ENCODE data around the gene SKOR2. TPM values are rescaled to one million over a fixed set of nuclear protein-coding genes. Genes with fewer than 3 reads are reported as not detected.

The SKOR2 gene
- total RNA-seq, 2 donors from 2014 or later = not detected

DNA sequence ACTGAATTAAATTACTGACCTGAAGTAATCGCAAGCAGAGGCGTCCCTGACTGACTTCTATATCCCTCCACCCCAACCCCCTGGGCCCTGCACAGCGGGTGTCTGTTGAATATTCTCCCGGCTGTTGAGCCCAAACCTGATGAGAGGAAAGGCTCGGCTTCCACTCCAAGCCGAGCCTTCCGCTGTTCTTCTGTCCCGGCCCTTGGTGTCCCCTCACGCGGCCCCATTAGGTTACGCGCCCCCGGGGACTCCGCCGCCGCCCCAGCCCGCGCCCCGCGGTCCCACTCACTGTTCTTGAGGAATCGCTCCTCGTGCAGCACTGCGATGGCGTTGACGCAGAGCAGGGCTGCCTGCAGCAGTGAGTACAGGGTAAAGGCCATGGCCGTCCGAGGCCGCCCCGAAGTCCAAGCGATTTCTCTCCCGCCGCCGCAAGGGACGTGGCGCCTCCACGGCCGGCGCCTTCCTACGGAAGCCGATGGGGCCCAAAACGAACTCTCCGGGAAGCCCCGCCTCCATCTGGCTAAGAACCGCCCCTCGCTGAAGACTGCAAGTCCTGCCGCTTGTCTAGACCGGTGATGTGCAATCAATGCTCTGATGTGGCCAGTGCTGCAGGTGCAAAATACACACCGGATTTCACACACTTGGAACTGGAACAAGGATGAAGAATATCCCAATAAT is 75.4 kb downstream of the SKOR2 start, which contains the start of gene IER3IP1:
Gene IER3IP1 (minus strand): TSS at position 467 of the 678 bp plus-strand sequence. CDS start 87 bp downstream, at position 380.
- Histone ChIP-seq H3K4me1 (peaks cover 17% of the 10 kb centered on the region), H3K27ac (peak within 1 kb of the TSS; percentile 45 to 86 (median 78)), H3K4me3 (peak within 1 kb of the TSS; percentile 40 to 75), H3K9me3 (no peaks in the 10 kb centered on the region), H3K27me3 (no peaks in the 10 kb centered on the region), H3K36me3 (replicated peaks in 1 of 2; ENCODE audit: insufficient read depth in 1 of 2, low read depth in 2 of 2) (no peaks in the 10 kb centered on the region)
- 0 to 1% methylated on average over 11 to 48 of the region's 48 CpGs for WGBS, 2 donors
- DNase-seq = peak; percentile 89 to 92 (median 92)
- peak; percentile 94 for ATAC-seq
- intact Hi-C loops (cut with DNase I) = no loop called here
- TF ChIP-seq POLR2A (IDR thresholded peaks at IDR 0.05) = peak; percentile 20 to 76 (median 69)
- TF ChIP-seq, protein P1, sequence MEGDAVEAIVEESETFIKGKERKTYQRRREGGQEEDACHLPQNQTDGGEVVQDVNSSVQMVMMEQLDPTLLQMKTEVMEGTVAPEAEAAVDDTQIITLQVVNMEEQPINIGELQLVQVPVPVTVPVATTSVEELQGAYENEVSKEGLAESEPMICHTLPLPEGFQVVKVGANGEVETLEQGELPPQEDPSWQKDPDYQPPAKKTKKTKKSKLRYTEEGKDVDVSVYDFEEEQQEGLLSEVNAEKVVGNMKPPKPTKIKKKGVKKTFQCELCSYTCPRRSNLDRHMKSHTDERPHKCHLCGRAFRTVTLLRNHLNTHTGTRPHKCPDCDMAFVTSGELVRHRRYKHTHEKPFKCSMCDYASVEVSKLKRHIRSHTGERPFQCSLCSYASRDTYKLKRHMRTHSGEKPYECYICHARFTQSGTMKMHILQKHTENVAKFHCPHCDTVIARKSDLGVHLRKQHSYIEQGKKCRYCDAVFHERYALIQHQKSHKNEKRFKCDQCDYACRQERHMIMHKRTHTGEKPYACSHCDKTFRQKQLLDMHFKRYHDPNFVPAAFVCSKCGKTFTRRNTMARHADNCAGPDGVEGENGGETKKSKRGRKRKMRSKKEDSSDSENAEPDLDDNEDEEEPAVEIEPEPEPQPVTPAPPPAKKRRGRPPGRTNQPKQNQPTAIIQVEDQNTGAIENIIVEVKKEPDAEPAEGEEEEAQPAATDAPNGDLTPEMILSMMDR (IDR thresholded peaks at IDR 0.05) = peak in 4 of 7 experiments; percentile 21 to 34 (median 30)

DNA sequence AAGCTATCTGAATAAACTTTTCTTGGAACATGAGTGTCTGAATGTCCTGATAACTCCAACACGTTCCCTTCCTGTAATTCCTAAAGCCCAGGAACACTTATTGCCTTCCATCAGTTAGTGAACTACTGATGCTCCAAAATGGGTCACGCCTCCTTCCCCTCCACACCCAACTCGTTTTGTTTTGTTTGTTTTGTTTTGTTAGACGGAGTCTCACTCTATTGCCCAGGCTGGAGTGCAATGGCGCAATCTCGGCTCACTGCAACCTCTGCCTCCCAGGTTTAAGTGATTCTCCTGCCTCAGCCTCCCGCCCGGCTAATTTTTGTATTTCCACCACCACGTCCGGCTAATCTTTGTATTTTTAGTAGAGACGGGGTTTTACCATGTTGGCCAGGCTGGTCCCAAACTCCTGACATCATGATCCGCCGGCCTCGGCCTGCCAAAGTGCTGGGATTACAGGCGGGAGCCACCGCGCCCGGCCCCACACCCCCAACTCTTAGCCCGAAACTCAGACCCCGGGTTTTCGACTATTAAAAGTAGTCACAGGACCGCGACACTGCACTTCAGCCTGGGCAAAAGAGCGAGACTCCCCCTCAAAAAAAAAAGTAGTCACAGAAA is 76.1 kb downstream of the SKOR2 start:
- WGBS, 2 donors = 0 to 3% methylated on average over 23 to 24 of the region's 24 CpGs
- H3K4me3 ChIP-seq = peak overlapping the region; percentile 40 to 75
- peak overlapping the region; percentile 45 to 86 (median 78) for H3K27ac ChIP-seq
- TF ChIP-seq, protein P1 (IDR thresholded peaks at IDR 0.05) = no peak
- no peak for TF ChIP-seq POLR2A (IDR thresholded peaks at IDR 0.05)
- H3K4me1 ChIP-seq = peaks cover 17% of the 10 kb centered on the region
- H3K36me3 ChIP-seq (replicated peaks in 1 of 2; ENCODE audit: insufficient read depth in 1 of 2, low read depth in 2 of 2) = no peaks in the 10 kb centered on the region
- DNase-seq = peak in 2 of 4 donors; percentile 16 to 37
- intact Hi-C loops (cut with DNase I) = no loop called here
- ATAC-seq = peak; percentile 20
- no peaks in the 10 kb centered on the region for H3K27me3 ChIP-seq
- H3K9me3 ChIP-seq = no peaks in the 10 kb centered on the region

DNA sequence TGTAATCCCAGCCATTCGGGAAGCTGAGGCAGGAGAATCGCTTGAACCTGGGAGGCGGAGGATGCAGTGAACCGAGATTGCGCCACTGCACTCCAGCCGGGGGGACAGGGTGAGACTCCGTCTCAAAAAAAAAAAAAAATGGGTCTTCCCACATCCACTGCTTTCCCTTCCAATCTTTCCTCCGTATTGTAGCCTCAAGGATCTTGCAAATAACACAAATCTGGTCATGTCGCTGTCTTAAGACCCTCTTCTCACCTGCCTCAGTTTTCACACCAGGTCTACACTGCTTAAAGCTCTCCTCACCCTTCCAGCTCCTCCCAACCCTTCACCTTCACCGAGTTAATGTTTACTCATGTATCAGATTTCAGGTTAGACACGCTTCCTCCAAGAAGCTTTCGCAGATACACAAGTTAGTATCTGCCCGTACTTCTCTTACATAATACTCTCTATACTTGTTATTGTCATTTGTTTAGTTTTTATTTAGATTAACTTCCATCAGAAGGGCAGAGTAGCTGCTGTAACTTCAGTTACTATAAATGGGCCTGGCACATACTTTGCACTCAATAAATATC is 76.8 kb downstream of the SKOR2 start:
- H3K27me3 ChIP-seq = no peaks in the 10 kb centered on the region
- no peak overlapping the region for H3K4me3 ChIP-seq
- peaks cover 17% of the 10 kb centered on the region for H3K4me1 ChIP-seq
- no peaks in the 10 kb centered on the region for H3K9me3 ChIP-seq
- DNase-seq (peak in 2 of 4 donors; percentile 19 to 27), ATAC-seq (no peak)
- TF ChIP-seq POLR2A (IDR thresholded peaks at IDR 0.05) = no peak
- TF ChIP-seq, protein P1 (IDR thresholded peaks at IDR 0.05) = no peak
- peak overlapping the region in 1 of 4 donors; percentile 3 for H3K27ac ChIP-seq
- H3K36me3 ChIP-seq (replicated peaks in 1 of 2; ENCODE audit: insufficient read depth in 1 of 2, low read depth in 2 of 2) = no peaks in the 10 kb centered on the region
- intact Hi-C loops (cut with DNase I) = no loop called here
- WGBS, 2 donors = 46 to 53% methylated on average over 13 of the region's 13 CpGs

DNA sequence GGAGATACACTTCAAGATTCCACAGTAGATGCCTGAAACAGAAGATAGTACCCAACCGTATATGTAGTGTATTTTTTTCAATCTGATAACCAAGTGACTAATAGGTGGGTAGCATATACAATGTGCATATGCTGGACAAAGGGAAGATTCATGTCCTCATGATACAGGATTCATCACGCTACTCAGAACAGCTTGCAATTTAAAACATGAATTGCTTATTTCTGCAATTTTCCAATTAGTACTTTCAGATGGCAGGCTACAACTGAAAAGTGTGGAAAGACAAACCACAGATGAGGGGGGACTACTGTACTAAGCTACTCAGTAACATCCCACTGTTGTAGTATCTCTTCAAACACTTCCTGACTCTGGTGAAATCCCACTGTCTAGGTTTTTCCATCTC is 79.0 kb downstream of the SKOR2 start:
- no peaks in the 10 kb centered on the region for H3K27me3 ChIP-seq
- no peaks in the 10 kb centered on the region for H3K9me3 ChIP-seq
- TF ChIP-seq, protein P1 (IDR thresholded peaks at IDR 0.05) = no peak
- no peak for TF ChIP-seq POLR2A (IDR thresholded peaks at IDR 0.05)
- DNase-seq (no peak), ATAC-seq (no peak)
- peaks cover 17% of the 10 kb centered on the region for H3K4me1 ChIP-seq
- intact Hi-C loops (cut with DNase I) = no loop called here
- H3K27ac ChIP-seq = no peak overlapping the region
- WGBS, 2 donors = 68 to 75% methylated on average over 2 of the region's 2 CpGs
- no peak overlapping the region for H3K4me3 ChIP-seq
- no peaks in the 10 kb centered on the region for H3K36me3 ChIP-seq (replicated peaks in 1 of 2; ENCODE audit: insufficient read depth in 1 of 2, low read depth in 2 of 2)
